ENCODE data around the gene SMAP2.

SMAP2 gene

GRCh38 chr1:40421431-40422384, 48.2 kb downstream of the SMAP2 start:
- DNase-seq: peak; percentile 73 to 85 (median 82)

GRCh38 chr1:40422630-40423263, 49.2 kb downstream of the SMAP2 start:
- DNase-seq: no peak

- peak; percentile 76 to 92 (median 84) for DNase-seq
Measured at GRCh38 chr1:40423264-40423642, 49.7 kb downstream of the SMAP2 start.

- DNase-seq: no peak
Measured at GRCh38 chr1:40423951-40424618, 50.6 kb downstream of the SMAP2 start.

- DNase-seq: peak in 3 of 4 experiments; percentile 24 to 29 (median 24)
Measured at GRCh38 chr1:40425198-40425597, 51.7 kb downstream of the SMAP2 start.

- DNase-seq: no peak
Measured at GRCh38 chr1:40431385-40431784, 57.9 kb downstream of the SMAP2 start.

- no peak for DNase-seq
Measured at GRCh38 chr1:40432644-40433390, 59.3 kb downstream of the SMAP2 start.

- DNase-seq: no peak
Measured at GRCh38 chr1:40435471-40435870, 61.9 kb downstream of the SMAP2 start.

GRCh38 chr1:40435876-40436275, 62.3 kb downstream of the SMAP2 start:
- DNase-seq: no peak

GRCh38 chr1:40438391-40439015, 65.0 kb downstream of the SMAP2 start:
- peak; percentile 45 to 75 (median 56) for DNase-seq

GRCh38 chr1:40439247-40439646, 65.7 kb downstream of the SMAP2 start:
- no peak for DNase-seq

- DNase-seq: peak; percentile 92 to 98 (median 96)
Measured at GRCh38 chr1:40449684-40450494, 76.4 kb downstream of the SMAP2 start, which contains the start of gene ZFP69B. Gene ZFP69B (plus strand): TSS chr1:40450476. CDS start chr1:40450962, 486 bp downstream.

- peak; percentile 32 to 71 (median 54) for DNase-seq
Measured at GRCh38 chr1:40450495-40451237, 77.1 kb downstream of the SMAP2 start.

- no peak for DNase-seq
Measured at GRCh38 chr1:40451238-40451585, 77.7 kb downstream of the SMAP2 start.

- DNase-seq: no peak
Measured at GRCh38 chr1:40454873-40455272, 81.3 kb downstream of the SMAP2 start.

GRCh38 chr1:40462956-40463590, 89.5 kb downstream of the SMAP2 start:
- peak in 1 of 4 experiments; percentile 1 for DNase-seq

- no peak for DNase-seq
Measured at GRCh38 chr1:40469327-40469726, 95.8 kb downstream of the SMAP2 start.
